HepG2 (cell line): Measurements from ENCODE around the gene PMEL. TPM values are rescaled to one million over a fixed set of nuclear protein-coding genes. Genes with fewer than 3 reads are reported as not detected.

Source experiments
- ATAC-seq: fragments of 200-7000 bp; cut with Tn5 transposase; 3 replicates; pipeline ENCODE4 v1.9.1; 2020; ENCODE audit warnings: mild to moderate bottlenecking, moderate library complexity
- BruUV-seq: library from RNA; stranded (reverse); fragments of 400-500 nt; replicated peaks from 2 replicates; lab custom pipeline; 2021; lab: Mats Ljungman, UMichigan
- CTCF ChIA-PET: fragments of 300-600 bp; formaldehyde crosslinking; extraction: SDS; loops from one replicate; lab custom pipeline; 2021; ENCODE audit warnings: low total read pairs, inconsistent platforms, low intra/inter-chr PET ratio; lab: Yijun Ruan, JAX
- POLR2A ChIA-PET: fragments of 350-600 bp; sonication (Branson Sonifier 250); formaldehyde crosslinking; loops from one replicate; lab custom pipeline; 2020; ENCODE audit warnings: antibody characterized with exemption, inconsistent platforms; lab: Yijun Ruan, JAX
- DNase-seq: peaks from one replicate; pipeline ENCODE4 v3.0.0-alpha.2; 2015; ENCODE audit warnings: low spot score
- FAIRE-seq: peaks from 3 replicates; lab custom pipeline; 2011; peaks lifted over from hg19 to GRCh38; lab: Jason Lieb, UNC
- H2AFZ ChIP-seq: one replicate; pipeline ENCODE4 v1.6.1; 2011; ENCODE audit warnings: low read length, inconsistent platforms
- H3K27ac ChIP-seq: fragments of 300-600 bp; 3 replicates; pipeline ENCODE4 v1.8.0; 2011; ENCODE audit warnings: mixed run types, mild to moderate bottlenecking, mixed read lengths, low read length, inconsistent platforms; ENCODE audit not compliant: insufficient read depth; ENCODE audit errors: extremely low read length
- H3K27me3 ChIP-seq, 2 experiments: fragments of 200-600 bp in 1 of 2; 2 replicates in 1 of 2; 3 replicates in 1 of 2; pipeline versions ENCODE4 v1.6.0 to v1.8.0; 2011; ENCODE audit warnings: low read length in 2 of 2, mild to moderate bottlenecking in 2 of 2, moderate library complexity in 2 of 2, inconsistent platforms in 1 of 2; ENCODE audit not compliant: insufficient read depth in 2 of 2, control insufficient read depth in 1 of 2
- H3K36me3 ChIP-seq, 2 experiments: fragments of 200-600 bp in 1 of 2; replicated peaks in 1 of 2; 2 replicates in 1 of 2; 3 replicates in 1 of 2; pipeline versions ENCODE4 v1.5.1 to v1.8.0; 2011; ENCODE audit warnings: low read length in 2 of 2, inconsistent platforms in 1 of 2; ENCODE audit not compliant: insufficient read depth in 2 of 2, control insufficient read depth in 1 of 2
- H3K4me1 ChIP-seq: 2 replicates; pipeline ENCODE4 v1.5.1; 2012; ENCODE audit warnings: low read length, inconsistent platforms; ENCODE audit not compliant: insufficient read depth
- H3K4me2 ChIP-seq: 2 replicates; pipeline ENCODE4 v1.6.0; 2011; ENCODE audit warnings: low read depth, low read length, inconsistent platforms
- H3K4me3 ChIP-seq, 3 experiments: fragments of 200-600 bp in 1 of 3; sonication (generic), shearing (Covaris generic) in 1 of 3; replicated peaks in 1 of 3; 2 replicates each; pipeline ENCODE4 v1.5.1; 2011 to 2016; ENCODE audit warnings: low read length in 3 of 3, inconsistent platforms in 2 of 3, low read depth in 2 of 3, mild to moderate bottlenecking in 2 of 3, control low read depth in 1 of 3, mixed read lengths in 1 of 3; ENCODE audit not compliant: insufficient read depth in 1 of 3
- H3K79me2 ChIP-seq: one replicate; pipeline ENCODE4 v1.6.1; 2011; ENCODE audit warnings: low read length, inconsistent platforms; ENCODE audit not compliant: insufficient read depth
- H3K9ac ChIP-seq: 2 replicates; pipeline ENCODE4 v1.6.0; 2011; ENCODE audit warnings: mild to moderate bottlenecking, low read depth, low read length, inconsistent platforms; ENCODE audit not compliant: insufficient read depth
- H3K9me3 ChIP-seq: 2 replicates; pipeline ENCODE4 v1.5.1; 2012; ENCODE audit warnings: mild to moderate bottlenecking, low read length
- H4K20me1 ChIP-seq: 2 replicates; pipeline ENCODE4 v1.6.0; 2011; ENCODE audit warnings: inconsistent platforms, mild to moderate bottlenecking, low read length, moderate library complexity; ENCODE audit not compliant: insufficient read depth
- CERS6 ChIP-seq: sonication (generic); formaldehyde crosslinking; IDR thresholded peaks from 2 replicates; pipeline ENCODE4 v1.5.0; 2020; ENCODE audit warnings: missing genetic modification reagents
- GMEB2 ChIP-seq: IDR thresholded peaks from 2 replicates; pipeline ENCODE4 v1.6.1; 2016; ENCODE audit warnings: missing biosample characterization, missing genetic modification reagents, low read depth
- HINFP ChIP-seq: sonication (generic); formaldehyde crosslinking; IDR thresholded peaks from 2 replicates; pipeline ENCODE4 v1.4.0; 2020; ENCODE audit warnings: low read depth, mild to moderate bottlenecking, missing genetic modification reagents
- MAF1 ChIP-seq: sonication (generic); formaldehyde crosslinking; IDR thresholded peaks from 2 replicates; pipeline ENCODE4 v1.5.0; 2020; ENCODE audit warnings: missing genetic modification reagents, borderline replicate concordance
- MAX ChIP-seq: IDR thresholded peaks from 2 replicates; pipeline ENCODE4 v1.6.1; 2012; ENCODE audit warnings: inconsistent platforms
- NFATC3 ChIP-seq: sonication (generic); formaldehyde crosslinking; IDR thresholded peaks from 2 replicates; pipeline ENCODE4 v1.5.1; 2020; ENCODE audit warnings: mild to moderate bottlenecking, missing genetic modification reagents
- NFYC ChIP-seq: IDR thresholded peaks from 2 replicates; pipeline ENCODE4 v1.6.1; 2016; ENCODE audit warnings: missing genetic modification reagents, missing compliant biosample characterization
- SIN3B ChIP-seq: fragments of 150-350 bp; IDR thresholded peaks from 2 replicates; pipeline ENCODE4 v1.6.1; 2014; ENCODE audit warnings: low read length
- SYNCRIP ChIP-seq: fragments of 200-400 bp; formaldehyde crosslinking; IDR thresholded peaks from 2 replicates; pipeline ENCODE4 v1.6.1; 2018; ENCODE audit warnings: mild to moderate bottlenecking, low read depth, low read length; ENCODE audit not compliant: insufficient read depth
- TERF1 ChIP-seq: sonication (generic); formaldehyde crosslinking; IDR thresholded peaks from 2 replicates; pipeline ENCODE4 v1.8.0; 2022; ENCODE audit warnings: mild to moderate bottlenecking, missing genetic modification reagents, moderate library complexity
- ZNF224 ChIP-seq: sonication (generic); formaldehyde crosslinking; IDR thresholded peaks from 2 replicates; pipeline ENCODE4 v1.5.0; 2020; ENCODE audit warnings: mild to moderate bottlenecking, missing genetic modification reagents
- ZNF335 ChIP-seq: sonication (generic); formaldehyde crosslinking; IDR thresholded peaks from 2 replicates; pipeline ENCODE4 v1.4.0; 2020; ENCODE audit warnings: missing genetic modification reagents
- ZNF441 ChIP-seq: sonication (generic); formaldehyde crosslinking; IDR thresholded peaks from 2 replicates; pipeline ENCODE4 v1.7.0; 2021; ENCODE audit warnings: missing genetic modification reagents, borderline replicate concordance
- ZNF687 ChIP-seq: sonication (generic); formaldehyde crosslinking; IDR thresholded peaks from 2 replicates; pipeline ENCODE4 v1.5.1; 2020; ENCODE audit warnings: mild to moderate bottlenecking, missing genetic modification reagents, moderate library complexity
- ZNF775 ChIP-seq: sonication (generic); formaldehyde crosslinking; IDR thresholded peaks from 2 replicates; pipeline ENCODE4 v1.4.0; 2020; ENCODE audit warnings: missing genetic modification reagents, mild to moderate bottlenecking, moderate library complexity, borderline replicate concordance
- WGBS: methylation state at CpG from one replicate; pipeline ENCODE4 v1.1.6; 2017; ENCODE audit warnings: low lambda C conversion rate; 5-methylcytosine and 5-hydroxymethylcytosine counted together
- in situ Hi-C: cut with HindIII; loops from 2 replicates; pipeline ENCODE4 v1.10.0; 2017; ENCODE audit warnings: low pct_unique_long_range_greater_than_20kb; ENCODE audit not compliant: extremely low pct_ligation_motif_present
- intact Hi-C: fragments of 100-400 bp; cut with micrococcal nuclease; formaldehyde crosslinking; loops from one replicate; pipeline ENCODE4 v1.10.0; 2022; ENCODE audit not compliant: unreplicated experiment
- polyA plus RNA-seq, 8 experiments: library from polyadenylated mRNA; depleted of rRNA in 3 of 8; stranded (reverse) in 7 of 8; unstranded in 1 of 8; fragments of >200 nt; fragmentation: Illumina TruSeq in 4 of 8; extraction: Trizol in 4 of 8; gene quantifications; 2 replicates each; pipeline versions ENCODE4 v1.2.1 to v1.2.3, GENCODE V29; 2011 to 2016; ENCODE audit warnings: low read depth in 4 of 8, missing spikeins in 1 of 8, mixed read lengths in 1 of 8; ENCODE audit not compliant: insufficient read depth in 1 of 8
- total RNA-seq, 5 experiments: library from RNA; depleted of rRNA; stranded (reverse); fragments of >200 nt; fragmentation: Illumina TruSeq; extraction: Trizol; gene quantifications; 2 replicates each; pipeline ENCODE4 v1.2.3, GENCODE V29; 2016; ENCODE audit warnings: low read depth in 1 of 5

The PMEL gene
- total and polyA plus RNA-seq, 2 of the 13 experiments (the other 11 are each of a cell fraction or from before 2014, with no cell fraction given): 0.49 to 3.3 TPM

GRCh38 chr12:55955344-55955743, 10.5 kb downstream of the PMEL start:
- no peaks in the 10 kb centered on the region for H3K36me3 ChIP-seq
- no peaks in the 10 kb centered on the region for H3K9me3 ChIP-seq
- H3K4me3 ChIP-seq: no peak overlapping the region
- H3K4me2 ChIP-seq: no peak overlapping the region
- H3K79me2 ChIP-seq: no peaks in the 10 kb centered on the region
- intact Hi-C loops (no loop called here), in situ Hi-C loops (no loop called here)
- H3K4me1 ChIP-seq: peaks cover 12% of the 10 kb centered on the region
- POLR2A ChIA-PET: no interaction called here
- WGBS: 40% methylated on average over 1 of the region's 4 CpGs
- no peak overlapping the region for H2AFZ ChIP-seq
- CTCF ChIA-PET: interaction anchor here (0.7 to 1.5 kb wide), 4 partner anchors 19 to 86 kb away, joined by 3 to 6 read pairs (median 4); partner anchors contain the start of genes RAB5B and RPS26
- no peaks in the 10 kb centered on the region for H3K27me3 ChIP-seq
- TF ChIP-seq HINFP (CRISPR knock-in tag) (no peak), ZNF775 (CRISPR knock-in tag) (no peak), ZNF441 (no peak), NFATC3 (no peak), MAF1 (no peak), TERF1 (CRISPR knock-in tag) (no peak), NFYC (CRISPR knock-in tag) (no peak), SYNCRIP (no peak), GMEB2 (CRISPR knock-in tag) (no peak), ZNF687 (CRISPR knock-in tag) (no peak), SIN3B (no peak), MAX (no peak), ZNF224 (CRISPR knock-in tag) (no peak), ZNF335 (CRISPR knock-in tag) (no peak), CERS6 (no peak)
- no TSS peak for BruUV-seq
- no peak for DNase-seq
- no peak overlapping the region for H3K27ac ChIP-seq
- FAIRE-seq: no peak
- no peak overlapping the region for H3K9ac ChIP-seq
- ATAC-seq: no peak
- no peaks in the 10 kb centered on the region for H4K20me1 ChIP-seq
